Fibroblast of lung (primary cell): ENCODE data around the gene ACTR1A.

Experiments
- EZH2 ChIP-seq: IDR thresholded peaks from 2 replicates; pipeline ENCODE4 v1.5.1; 2012; ENCODE audit warnings: low read length, control low read depth, mild to moderate bottlenecking; ENCODE audit errors: missing control alignments
- TF ChIP-seq, protein P1 (sequence below), 2 donors: IDR thresholded peaks in 1 of 2; conservative IDR thresholded peaks in 1 of 2; 1 replicate in 1 of 2; 2 replicates in 1 of 2; pipeline ENCODE4 v1.5.1; 2011 to 2012; ENCODE audit warnings: low read length in 2 of 2, control low read depth in 1 of 2, inconsistent platforms in 1 of 2, low read depth in 1 of 2, mild to moderate bottlenecking in 1 of 2

DNA sequence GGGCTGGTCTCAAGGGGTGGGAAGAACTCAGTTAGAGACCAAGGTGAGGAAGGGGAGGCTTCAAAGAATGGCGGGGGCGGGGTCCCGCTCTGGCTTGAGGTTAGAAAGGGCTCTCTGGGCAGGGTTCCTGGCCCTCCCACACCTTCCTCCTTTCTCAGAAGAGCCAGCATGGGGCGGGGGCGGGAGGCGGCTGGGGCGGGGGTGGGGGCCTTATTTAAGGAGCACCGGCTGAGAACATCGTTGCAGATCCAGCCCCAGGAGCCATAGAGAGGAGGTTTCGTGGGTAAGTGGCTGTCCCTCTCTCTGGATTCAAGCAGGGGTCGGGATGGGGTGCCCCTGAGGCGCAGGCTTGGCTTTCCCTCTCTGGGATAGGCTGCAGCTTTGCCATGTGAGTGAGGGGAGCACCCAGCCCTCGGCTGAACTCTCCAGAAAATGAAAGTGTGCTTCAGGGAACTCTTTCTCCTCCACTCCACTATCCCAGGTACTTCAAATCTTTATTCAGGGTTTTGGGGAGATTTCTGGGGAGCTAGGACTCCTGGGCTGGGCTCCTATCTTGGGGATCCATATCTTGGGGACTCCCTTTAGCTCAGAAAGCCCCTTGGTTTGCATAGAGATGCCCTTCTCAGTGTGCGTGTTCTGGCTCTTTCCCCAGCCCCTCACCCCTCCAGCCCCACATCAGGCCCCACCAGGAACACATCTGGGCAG lies 66.8 kb downstream of the ACTR1A start:
- TF ChIP-seq, protein P1, sequence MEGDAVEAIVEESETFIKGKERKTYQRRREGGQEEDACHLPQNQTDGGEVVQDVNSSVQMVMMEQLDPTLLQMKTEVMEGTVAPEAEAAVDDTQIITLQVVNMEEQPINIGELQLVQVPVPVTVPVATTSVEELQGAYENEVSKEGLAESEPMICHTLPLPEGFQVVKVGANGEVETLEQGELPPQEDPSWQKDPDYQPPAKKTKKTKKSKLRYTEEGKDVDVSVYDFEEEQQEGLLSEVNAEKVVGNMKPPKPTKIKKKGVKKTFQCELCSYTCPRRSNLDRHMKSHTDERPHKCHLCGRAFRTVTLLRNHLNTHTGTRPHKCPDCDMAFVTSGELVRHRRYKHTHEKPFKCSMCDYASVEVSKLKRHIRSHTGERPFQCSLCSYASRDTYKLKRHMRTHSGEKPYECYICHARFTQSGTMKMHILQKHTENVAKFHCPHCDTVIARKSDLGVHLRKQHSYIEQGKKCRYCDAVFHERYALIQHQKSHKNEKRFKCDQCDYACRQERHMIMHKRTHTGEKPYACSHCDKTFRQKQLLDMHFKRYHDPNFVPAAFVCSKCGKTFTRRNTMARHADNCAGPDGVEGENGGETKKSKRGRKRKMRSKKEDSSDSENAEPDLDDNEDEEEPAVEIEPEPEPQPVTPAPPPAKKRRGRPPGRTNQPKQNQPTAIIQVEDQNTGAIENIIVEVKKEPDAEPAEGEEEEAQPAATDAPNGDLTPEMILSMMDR (conservative IDR thresholded peaks at IDR 0.05 in 1 of 2, IDR thresholded peaks at IDR 0.05 in 1 of 2; ENCODE audit: low read depth in 1 of 2, low read length in 2 of 2) = no peak
- TF ChIP-seq EZH2 = no peak
